H1 (cell line): Measurements from ENCODE around the gene TBX18. TPM values are rescaled to one million over a fixed set of nuclear protein-coding genes. Genes with fewer than 3 reads are reported as not detected.
A peak's percentile ranks its signal among the peaks of the same experiment; 100 is the strongest.

Source experiments
- CTCF ChIA-PET: fragments of 300-600 bp; sonication (Branson Sonifier 250); formaldehyde crosslinking; loops from one replicate; lab custom pipeline; 2021; ENCODE audit not compliant: partially characterized antibody; lab: Charles Lee
- POLR2A ChIA-PET: fragments of 300-600 bp; sonication (Branson Sonifier 250); formaldehyde crosslinking; loops from one replicate; lab custom pipeline; 2021; ENCODE audit warnings: inconsistent platforms; ENCODE audit not compliant: partially characterized antibody; lab: Charles Lee
- DNase-seq, 2 experiments: peaks; one replicate each; pipeline versions ENCODE4 v3.0.0 to v3.0.0-alpha.2; 2010 to 2022; ENCODE audit warnings: low spot score in 2 of 2, low read depth in 1 of 2, mixed read lengths in 1 of 2
- FAIRE-seq: peaks from 2 replicates; lab custom pipeline; 2011; peaks lifted over from hg19 to GRCh38; lab: Jason Lieb, UNC
- H2AFZ ChIP-seq: 2 replicates; pipeline ENCODE4 v1.8.1; 2012; ENCODE audit warnings: low read length, inconsistent platforms
- H2AK5ac ChIP-seq: 2 replicates; pipeline ENCODE4 v1.6.1; 2013; ENCODE audit warnings: low read depth, low read length
- H2BK120ac ChIP-seq: replicated peaks from 2 replicates; pipeline ENCODE3; 2013; ENCODE audit warnings: low read depth, low read length, inconsistent platforms
- H2BK12ac ChIP-seq: 2 replicates; pipeline ENCODE4 v1.6.1; 2013; ENCODE audit warnings: low read depth, low read length
- H2BK15ac ChIP-seq: 2 replicates; pipeline ENCODE4 v1.6.1; 2013; ENCODE audit warnings: low read length
- H2BK20ac ChIP-seq: 2 replicates; pipeline ENCODE4 v1.6.1; 2013; ENCODE audit warnings: low read length
- H2BK5ac ChIP-seq: 2 replicates; pipeline ENCODE4 v1.6.1; 2013; ENCODE audit warnings: low read depth, low read length
- H3K14ac ChIP-seq: 2 replicates; pipeline ENCODE4 v1.6.1; 2013; ENCODE audit warnings: inconsistent platforms; ENCODE audit not compliant: insufficient read length
- H3K18ac ChIP-seq: 2 replicates; pipeline ENCODE4 v1.6.1; 2013; ENCODE audit warnings: low read length; ENCODE audit errors: extremely low read depth
- H3K23ac ChIP-seq: 2 replicates; pipeline ENCODE4 v1.6.1; 2013; ENCODE audit warnings: inconsistent platforms; ENCODE audit not compliant: insufficient read length
- H3K23me2 ChIP-seq: 2 replicates; pipeline ENCODE4 v1.6.1; 2013; ENCODE audit warnings: low read depth, low read length
- H3K27ac ChIP-seq: 2 replicates; pipeline ENCODE4 v1.6.1; 2011; ENCODE audit warnings: low read depth, low read length, inconsistent platforms
- H3K27me3 ChIP-seq, 4 experiments: replicated peaks in 1 of 4; 1 replicate in 1 of 4; 2 replicates in 3 of 4; pipeline versions ENCODE4 v1.6.1 to v1.8.1; 2011 to 2013; ENCODE audit warnings: low read length in 3 of 4, mild to moderate bottlenecking in 3 of 4, inconsistent platforms in 2 of 4, mixed read lengths in 2 of 4, moderate library complexity in 1 of 4; ENCODE audit not compliant: control insufficient read depth in 3 of 4, insufficient read depth in 3 of 4; ENCODE audit errors: extremely low read depth in 1 of 4
- H3K36me3 ChIP-seq, 4 experiments: 2 replicates each; pipeline versions ENCODE4 v1.6.1 to v1.8.1; 2011 to 2013; ENCODE audit warnings: mild to moderate bottlenecking in 4 of 4, low read length in 3 of 4, moderate library complexity in 2 of 4, control low read depth in 1 of 4, inconsistent platforms in 1 of 4; ENCODE audit not compliant: insufficient read depth in 4 of 4, control insufficient read depth in 2 of 4
- H3K4ac ChIP-seq: replicated peaks from 2 replicates; pipeline ENCODE3; 2013; ENCODE audit warnings: low read length, low read depth, mixed read lengths, inconsistent platforms; ENCODE audit not compliant: insufficient read length
- H3K4me1 ChIP-seq, 4 experiments: replicated peaks in 1 of 4; 1 replicate in 1 of 4; 2 replicates in 3 of 4; pipeline versions ENCODE4 v1.6.1 to v1.8.1; 2011 to 2013; ENCODE audit warnings: low read length in 3 of 4, inconsistent platforms in 2 of 4, mixed read lengths in 1 of 4; ENCODE audit not compliant: insufficient read depth in 4 of 4, control insufficient read depth in 3 of 4
- H3K4me2 ChIP-seq, 2 experiments: 2 replicates each; pipeline versions ENCODE4 v1.6.1 to v1.8.1; 2011 to 2013; ENCODE audit warnings: low read depth in 2 of 2, low read length in 2 of 2, control low read depth in 1 of 2, inconsistent platforms in 1 of 2, mild to moderate bottlenecking in 1 of 2; ENCODE audit not compliant: insufficient read depth in 1 of 2
- H3K4me3 ChIP-seq, 4 experiments: fragments of 200-600, 300-600 bp in 1 of 4; sonication (generic), shearing (Covaris generic), sonication (Bioruptor Twin) in 1 of 4; 2 replicates each; pipeline versions ENCODE4 v1.5.1 to v1.8.1; 2011 to 2016; ENCODE audit warnings: low read length in 4 of 4, low read depth in 3 of 4, control low read depth in 2 of 4, inconsistent platforms in 2 of 4, mild to moderate bottlenecking in 2 of 4, mixed read lengths in 1 of 4, moderate library complexity in 1 of 4; ENCODE audit not compliant: insufficient read depth in 2 of 4; ENCODE audit errors: extremely low read depth in 1 of 4
- H3K56ac ChIP-seq: replicated peaks from 2 replicates; pipeline ENCODE3; 2013; ENCODE audit warnings: low read depth, mild to moderate bottlenecking, mixed read lengths, low read length, inconsistent platforms; ENCODE audit not compliant: insufficient read length
- H3K79me1 ChIP-seq: 2 replicates; pipeline ENCODE4 v1.6.1; 2013; ENCODE audit warnings: low read depth, low read length, control low read depth
- H3K79me2 ChIP-seq, 2 experiments: 2 replicates each; pipeline versions ENCODE4 v1.6.1 to v1.8.1; 2012 to 2013; ENCODE audit warnings: low read length in 2 of 2, mild to moderate bottlenecking in 2 of 2, inconsistent platforms in 1 of 2; ENCODE audit not compliant: insufficient read depth in 2 of 2, control insufficient read depth in 1 of 2
- H3K9ac ChIP-seq, 4 experiments: replicated peaks in 1 of 4; 1 replicate in 1 of 4; 2 replicates in 3 of 4; pipeline versions ENCODE4 v1.6.1 to v1.8.1; 2011 to 2013; ENCODE audit warnings: low read depth in 3 of 4, low read length in 3 of 4, control low read depth in 2 of 4, mild to moderate bottlenecking in 2 of 4, moderate library complexity in 2 of 4, inconsistent platforms in 1 of 4; ENCODE audit errors: extremely low read depth in 1 of 4
- H3K9me3 ChIP-seq, 2 experiments: 2 replicates each; pipeline versions ENCODE4 v1.6.1 to v1.8.1; 2012 to 2013; ENCODE audit warnings: mild to moderate bottlenecking in 2 of 2, moderate library complexity in 2 of 2, control low read depth in 1 of 2, inconsistent platforms in 1 of 2, low read depth in 1 of 2, low read length in 1 of 2, mixed read lengths in 1 of 2; ENCODE audit not compliant: insufficient read depth in 2 of 2
- H4K20me1 ChIP-seq, 2 experiments: replicated peaks in 1 of 2; 2 replicates each; pipeline versions ENCODE3 to v1.8.1; 2011 to 2013; ENCODE audit warnings: inconsistent platforms in 2 of 2, low read length in 2 of 2, mild to moderate bottlenecking in 1 of 2; ENCODE audit not compliant: insufficient read depth in 2 of 2, control insufficient read depth in 1 of 2
- H4K5ac ChIP-seq: 2 replicates; pipeline ENCODE4 v1.6.1; 2013; ENCODE audit warnings: low read length, low read depth, mixed read lengths, inconsistent platforms; ENCODE audit not compliant: insufficient read length
- H4K8ac ChIP-seq: 2 replicates; pipeline ENCODE4 v1.8.0; 2013; ENCODE audit warnings: mild to moderate bottlenecking, moderate library complexity, low read length, inconsistent platforms; ENCODE audit not compliant: insufficient read depth; ENCODE audit errors: extremely low read depth
- H4K91ac ChIP-seq: replicated peaks from 2 replicates; pipeline ENCODE3; 2013; ENCODE audit warnings: low read length, mixed read lengths, inconsistent platforms; ENCODE audit not compliant: insufficient read length
- BCL11A ChIP-seq, 2 experiments: IDR thresholded peaks; one replicate each; pipeline ENCODE4 v1.6.1; 2011; ENCODE audit warnings: low read depth in 2 of 2, low read length in 2 of 2, mild to moderate bottlenecking in 2 of 2
- CTBP2 ChIP-seq: IDR thresholded peaks from 2 replicates; pipeline ENCODE4 v1.7.0; 2011; ENCODE audit warnings: borderline replicate concordance, mild to moderate bottlenecking, moderate library complexity, mixed read lengths, low read length; ENCODE audit not compliant: insufficient read depth, insufficient read length
- EZH2 ChIP-seq: fragments of 200-600 bp; sonication (generic); IDR thresholded peaks from 2 replicates; pipeline ENCODE4 v1.7.1; 2012; ENCODE audit warnings: low read depth, mild to moderate bottlenecking, moderate library complexity, low read length, inconsistent platforms; ENCODE audit not compliant: severe bottlenecking
- GTF2F1 ChIP-seq: IDR thresholded peaks from 2 replicates; pipeline ENCODE4 v1.6.1; 2012; ENCODE audit warnings: low read depth, low read length, improper control_type of control experiment, borderline replicate concordance
- JUND ChIP-seq: IDR thresholded peaks from 2 replicates; pipeline ENCODE4 v1.6.1; 2011; ENCODE audit warnings: mild to moderate bottlenecking, improper control_type of control experiment, low read length
- KDM5A ChIP-seq: fragments of 200-600 bp; IDR thresholded peaks from 2 replicates; pipeline ENCODE4 v1.7.1; 2012; ENCODE audit warnings: mild to moderate bottlenecking, low read length, inconsistent platforms, mixed read lengths
- MAFK ChIP-seq: IDR thresholded peaks from 2 replicates; pipeline ENCODE4 v1.6.1; 2012; ENCODE audit warnings: low read depth, mild to moderate bottlenecking, improper control_type of control experiment, low read length
- NANOG ChIP-seq: IDR thresholded peaks from 2 replicates; pipeline ENCODE4 v1.6.1; 2011; ENCODE audit warnings: low read length, low read depth, mild to moderate bottlenecking, inconsistent platforms; ENCODE audit not compliant: insufficient read depth, poor library complexity, severe bottlenecking
- NRF1 ChIP-seq: IDR thresholded peaks from 2 replicates; pipeline ENCODE4 v1.6.1; 2011; ENCODE audit warnings: mild to moderate bottlenecking, low read depth, low read length, improper control_type of control experiment
- RFX5 ChIP-seq: IDR thresholded peaks from 2 replicates; pipeline ENCODE4 v1.6.1; 2011; ENCODE audit warnings: low read depth, low read length, improper control_type of control experiment, borderline replicate concordance
- RNF2 ChIP-seq: fragments of 200-900, 300-1000 bp; sonication (generic); IDR thresholded peaks from 2 replicates; pipeline ENCODE4 v1.7.1; 2016; ENCODE audit warnings: borderline replicate concordance, low read depth, mild to moderate bottlenecking, antibody characterized with exemption, low read length; ENCODE audit not compliant: poor library complexity, severe bottlenecking; ENCODE audit errors: missing control alignments
- SIRT6 ChIP-seq: IDR thresholded peaks from one replicate; pipeline ENCODE4 v1.7.1; 2012; ENCODE audit warnings: low read length, inconsistent platforms
- SUZ12 ChIP-seq: fragments of 200-600 bp; sonication (generic); IDR thresholded peaks from 2 replicates; pipeline ENCODE4 v1.6.1; 2012; ENCODE audit warnings: mild to moderate bottlenecking, inconsistent platforms, low read length, moderate library complexity, mixed read lengths
- ZNF274 ChIP-seq: IDR thresholded peaks from 2 replicates; pipeline ENCODE4 v1.7.0; 2012; ENCODE audit warnings: low read length, borderline replicate concordance; ENCODE audit errors: extremely low read depth
- WGBS, 2 experiments: shearing (Covaris generic) in 1 of 2; methylation state at CpG; one replicate each; pipeline versions ENCODE4 v1.1.6 to v1.1.7; 2013 to 2015; ENCODE audit warnings: low lambda C conversion rate in 2 of 2, mixed read lengths in 2 of 2, inconsistent platforms in 1 of 2, low coverage in 1 of 2, missing lambda C conversion rate in 1 of 2; ENCODE audit not compliant: insufficient replicate concordance in 2 of 2, insufficient coverage in 1 of 2, insufficient read length in 1 of 2; ENCODE audit errors: extremely low coverage in 1 of 2, missing lambda C conversion rate in 1 of 2; 5-methylcytosine and 5-hydroxymethylcytosine counted together
- polyA plus RNA-seq, 7 experiments: library from polyadenylated mRNA; depleted of rRNA in 3 of 7; stranded (reverse) in 5 of 7; unstranded in 2 of 7; fragments of >200 nt in 5 of 7; fragments of 200-250 nt in 2 of 7; gene quantifications; 1 replicate in 5 of 7; 2 replicates in 1 of 7; 4 replicates in 1 of 7; pipeline versions ENCODE4 v1.2.1 to v1.2.3, GENCODE V29; 2011 to 2013; ENCODE audit warnings: missing spikeins in 2 of 7, mixed read lengths in 2 of 7
- total RNA-seq: library from RNA; stranded (reverse); fragmentation: NEBNext Ultra II Directional; extraction: Animal tissue kit (Norgen Biotek cat#: 25700); gene quantifications from 2 replicates; pipeline ENCODE4 v1.2.1, GENCODE V29; 2021

The TBX18 gene
- total and polyA plus RNA-seq, 2 of the 8 experiments (the other 6 are each of a cell fraction or from before 2014, with no cell fraction given): 0.02 TPM; not detected in 1

DNA sequence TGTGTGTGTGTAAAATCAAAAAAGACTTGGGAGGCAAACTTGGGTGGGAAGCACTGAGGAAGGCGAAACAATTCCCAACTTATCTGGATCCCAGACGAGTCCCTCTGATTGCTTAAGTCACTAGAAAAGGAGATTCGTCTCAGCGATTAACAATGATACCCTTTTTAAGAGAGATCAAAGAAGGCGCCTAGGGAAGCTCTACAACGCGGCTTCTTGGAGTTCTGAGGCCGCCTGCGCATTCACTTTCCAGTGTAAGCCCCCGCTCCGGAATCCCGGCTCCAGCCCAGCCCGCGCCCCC lies 8.7 kb upstream of the TBX18 start:
- H2BK20ac ChIP-seq: no peak overlapping the region
- peak overlapping the region; percentile 52 to 84 for H3K4me2 ChIP-seq
- no peak overlapping the region for H3K56ac ChIP-seq
- H4K91ac ChIP-seq: no peak overlapping the region
- H2BK15ac ChIP-seq: no peak overlapping the region
- H2AFZ ChIP-seq: no peak overlapping the region
- no peak overlapping the region for H2BK12ac ChIP-seq
- ChIA-PET CTCF (interaction anchor here (0.7 to 4.3 kb wide), 6 partner anchors 10 to 351 kb away, joined by 3 to 29 read pairs (median 8); partner anchors contain the start of gene TBX18), POLR2A (interaction anchor here (0.8 to 2.2 kb wide), 3 partner anchors 8 to 677 kb away, joined by 3 to 9 read pairs (median 4); partner anchors contain the start of genes NT5E and TBX18)
- no peak overlapping the region for H2BK5ac ChIP-seq
- no peaks in the 10 kb centered on the region for H3K36me3 ChIP-seq
- H3K4me3 ChIP-seq: peak overlapping the region; percentile 32 to 75 (median 47); a peak in 6 of 8 replicates
- H3K9me3 ChIP-seq: no peaks in the 10 kb centered on the region
- H3K79me1 ChIP-seq: no peaks in the 10 kb centered on the region
- no peak overlapping the region for H3K4ac ChIP-seq
- peaks cover 11% of the 10 kb centered on the region; the same call in 1 of the 2 replicates for H3K23me2 ChIP-seq
- H3K27me3 ChIP-seq: peaks cover 60 to 92% (median 76%) of the 10 kb centered on the region in 4 experiments
- WGBS, 2 experiments: 0% methylated on average over 7 of the region's 14 CpGs; no CpG with 5 or more reads in 1 of the 2 experiments
- no peak overlapping the region for H3K27ac ChIP-seq
- no peak overlapping the region for H3K14ac ChIP-seq
- H2BK120ac ChIP-seq: no peak overlapping the region
- no peaks in the 10 kb centered on the region for H3K79me2 ChIP-seq
- H4K8ac ChIP-seq: no peak overlapping the region
- peaks cover 0 to 8% (median 2%) of the 10 kb centered on the region in 4 experiments; a peak in 2 of 7 replicates for H3K4me1 ChIP-seq
- no peak overlapping the region for H3K23ac ChIP-seq
- DNase-seq (no peak), FAIRE-seq (no peak)
- H3K18ac ChIP-seq: no peak overlapping the region
- H4K20me1 ChIP-seq: peaks cover 7 to 15% of the 10 kb centered on the region in 2 experiments
- H2AK5ac ChIP-seq: no peak overlapping the region
- H4K5ac ChIP-seq: no peak overlapping the region
- H3K9ac ChIP-seq: no peak overlapping the region
- no peak for TF ChIP-seq NRF1
- TF ChIP-seq ZNF274: no peak
- no peak for TF ChIP-seq BCL11A (IDR thresholded peaks at IDR 0.05; ENCODE audit: low read depth in 2 of 2, low read length in 2 of 2)
- no peak for TF ChIP-seq KDM5A
- TF ChIP-seq RFX5: no peak
- TF ChIP-seq CTBP2: peak; percentile 83
- no peak for TF ChIP-seq JUND
- TF ChIP-seq SIRT6: no peak
- no peak for TF ChIP-seq NANOG
- TF ChIP-seq EZH2: peak; percentile 80
- TF ChIP-seq RNF2: no peak
- TF ChIP-seq MAFK: no peak
- TF ChIP-seq SUZ12: peak; percentile 49
- TF ChIP-seq GTF2F1: no peak
